Lung microvascular endothelial cell (primary cell): ENCODE measurements around the gene FANCD2OS. TPM values are rescaled to one million over a fixed set of nuclear protein-coding genes. Genes with fewer than 3 reads are reported as not detected.
A peak's percentile ranks its signal among the peaks of the same experiment; 100 is the strongest.
"Not testable (repeated sequence)": the region's sequence is repeated elsewhere in the genome, so short reads cannot be mapped to it uniquely, and the experiment has no call there.

Source experiments
- DNase-seq, 2 donors: peaks; one replicate each; pipeline versions ENCODE4 v3.0.0 to v3.0.0-alpha.2; 2010; ENCODE audit warnings: low read depth in 2 of 2
- total RNA-seq: library from RNA; depleted of rRNA; stranded (reverse); fragments of >200 nt; gene quantifications from 2 replicates; pipeline ENCODE4 v1.2.1, GENCODE V29; 2014

Gene FANCD2OS
- not detected in 2 replicates for total RNA-seq

- no peak for DNase-seq
Measured at GRCh38 chr3:10108091-10108490, at the start of gene FANCD2OS. Gene FANCD2OS (minus strand): TSS chr3:10108255. CDS start chr3:10104774, 3,481 bp downstream.

GRCh38 chr3:10157031-10157430, 49.0 kb upstream of the FANCD2OS start:
- DNase-seq, result no peak

GRCh38 chr3:10155658-10156057, 47.6 kb upstream of the FANCD2OS start:
- no peak for DNase-seq

GRCh38 chr3:10155123-10155472, 47.0 kb upstream of the FANCD2OS start:
- no peak for DNase-seq

GRCh38 chr3:10154335-10155122, 46.5 kb upstream of the FANCD2OS start:
- no peak for DNase-seq

GRCh38 chr3:10150987-10151386, 42.9 kb upstream of the FANCD2OS start:
- no peak for DNase-seq

- DNase-seq, result no peak
Measured at GRCh38 chr3:10149226-10149625, 41.2 kb upstream of the FANCD2OS start.

- DNase-seq, result no peak
Measured at GRCh38 chr3:10145685-10146084, 37.6 kb upstream of the FANCD2OS start.

- peak in 1 of 2 donors; percentile 42 for DNase-seq
Measured at GRCh38 chr3:10142707-10143560, 34.9 kb upstream of the FANCD2OS start.

GRCh38 chr3:10140996-10141546, 33.0 kb upstream of the FANCD2OS start:
- peak in 1 of 2 donors; percentile 11 for DNase-seq

- DNase-seq, result no peak
Measured at GRCh38 chr3:10137178-10137577, 29.1 kb upstream of the FANCD2OS start.

- DNase-seq, result no peak
Measured at GRCh38 chr3:10136426-10137005, 28.5 kb upstream of the FANCD2OS start.

GRCh38 chr3:10135872-10136271, 27.8 kb upstream of the FANCD2OS start:
- DNase-seq, result not testable (repeated sequence)

- no peak for DNase-seq
Measured at GRCh38 chr3:10122724-10123123, 14.7 kb upstream of the FANCD2OS start.

GRCh38 chr3:10121064-10121463, 13.0 kb upstream of the FANCD2OS start:
- no peak for DNase-seq

- DNase-seq, result no peak
Measured at GRCh38 chr3:10119376-10119775, 11.3 kb upstream of the FANCD2OS start.

- no peak for DNase-seq
Measured at GRCh38 chr3:10116928-10117327, 8.9 kb upstream of the FANCD2OS start.

- peak in 1 of 2 donors; percentile 74 for DNase-seq
Measured at GRCh38 chr3:10116138-10116460, 8.0 kb upstream of the FANCD2OS start.

- DNase-seq, result peak; percentile 97 to 98
Measured at GRCh38 chr3:10115326-10116137, 7.5 kb upstream of the FANCD2OS start, which contains the start of gene BRK1. Gene BRK1 (plus strand): TSS chr3:10115675. CDS start chr3:10115702, 27 bp downstream.

GRCh38 chr3:10106919-10107318, 1.1 kb downstream of the FANCD2OS start:
- no peak for DNase-seq

GRCh38 chr3:10099041-10099440, 9.0 kb downstream of the FANCD2OS start:
- DNase-seq, result no peak
